Measurements from ENCODE around the gene TFG.

- no peak for TF ChIP-seq POLR2AphosphoS5 (IDR thresholded peaks at IDR 0.05; ENCODE audit: low read depth)
- TF ChIP-seq CTCF (IDR thresholded peaks at IDR 0.05; ENCODE audit: insufficient read depth, low read length), result no peak
Observed at GRCh38 chr3:100761211-100761942, 52.1 kb downstream of the TFG start.
